Measurements from ENCODE around the gene ANTXR1. TPM values are rescaled to one million over a fixed set of nuclear protein-coding genes. Genes with fewer than 3 reads are reported as not detected.

The ANTXR1 gene
- total and polyA plus RNA-seq, 2 of the 8 experiments (the other 6 are each of a cell fraction or from before 2014, with no cell fraction given) = 15.8 to 44.3 TPM

DNA sequence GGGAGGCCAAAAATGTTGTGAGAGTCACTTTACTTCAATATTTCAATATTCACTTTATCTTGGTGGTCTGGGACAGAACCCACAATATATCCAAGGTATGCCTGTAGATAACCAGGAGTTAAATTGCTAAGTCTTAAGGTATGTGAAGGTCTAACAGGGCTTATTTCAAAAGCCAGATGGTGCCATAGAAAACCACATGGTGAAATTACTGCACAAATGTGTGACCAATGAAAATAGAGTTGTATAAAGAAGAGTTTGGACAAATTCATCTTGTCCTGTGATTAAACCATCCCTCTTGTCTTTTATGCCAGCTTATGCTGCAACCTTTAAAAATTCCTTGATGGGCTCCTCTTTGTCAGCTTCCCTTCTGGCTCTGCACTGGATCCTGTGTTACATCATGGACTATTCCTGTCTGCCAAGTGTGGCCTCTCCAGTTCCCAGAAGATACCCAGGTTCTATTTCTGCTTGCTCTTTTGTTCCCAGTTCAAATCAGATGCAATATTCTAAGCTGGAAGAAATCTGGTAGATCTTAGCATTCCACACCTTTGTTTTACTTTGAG is 46.8 kb downstream of the ANTXR1 start:
- FAIRE-seq (no peak), DNase-seq (ENCODE audit: low read depth in 1 of 2, low spot score in 2 of 2) (no peak)
- H4K5ac ChIP-seq (ENCODE audit: insufficient read length, low read depth, low read length) = no peak overlapping the region
- no peaks in the 10 kb centered on the region for H3K23me2 ChIP-seq (ENCODE audit: low read depth, low read length)
- H2BK20ac ChIP-seq (ENCODE audit: low read length) = no peak overlapping the region
- no peaks in the 10 kb centered on the region for H4K20me1 ChIP-seq (replicated peaks in 1 of 2; ENCODE audit: control insufficient read depth in 1 of 2, insufficient read depth in 2 of 2, low read length in 2 of 2)
- H4K91ac ChIP-seq (replicated peaks; ENCODE audit: insufficient read length, low read length) = no peak overlapping the region
- TF ChIP-seq, protein P1, sequence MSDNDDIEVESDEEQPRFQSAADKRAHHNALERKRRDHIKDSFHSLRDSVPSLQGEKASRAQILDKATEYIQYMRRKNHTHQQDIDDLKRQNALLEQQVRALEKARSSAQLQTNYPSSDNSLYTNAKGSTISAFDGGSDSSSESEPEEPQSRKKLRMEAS (IDR thresholded peaks at IDR 0.05) = no peak
- TF ChIP-seq SAP30 (IDR thresholded peaks at IDR 0.05; ENCODE audit: insufficient read depth, insufficient replicate concordance, low read length) (no peak), ZNF274 (IDR thresholded peaks at IDR 0.05; ENCODE audit: borderline replicate concordance, extremely low read depth, low read length) (no peak), KDM4A (IDR thresholded peaks at IDR 0.05; ENCODE audit: low read depth, low read length, severe bottlenecking) (no peak), JUND (IDR thresholded peaks at IDR 0.05; ENCODE audit: low read length) (no peak)
- H3K4me2 ChIP-seq (ENCODE audit: insufficient read depth in 1 of 2, low read depth in 2 of 2, low read length in 2 of 2) = no peak overlapping the region
- no peak overlapping the region for H2BK120ac ChIP-seq (replicated peaks; ENCODE audit: low read depth, low read length)
- no peak overlapping the region for H2BK5ac ChIP-seq (ENCODE audit: low read depth, low read length)
- no peak overlapping the region for H2BK12ac ChIP-seq (ENCODE audit: low read depth, low read length)
- no peak overlapping the region for H3K4me3 ChIP-seq (ENCODE audit: extremely low read depth in 1 of 4, insufficient read depth in 2 of 4, low read depth in 3 of 4, low read length in 4 of 4)
- ChIA-PET CTCF (ENCODE audit: partially characterized antibody) (interaction anchor here (1.1 kb wide), 1 partner anchor 15 kb away, joined by 3 read pairs; no protein-coding TSS in a partner anchor), POLR2A (ENCODE audit: partially characterized antibody) (interaction anchor here (0.6 kb wide), 1 partner anchor 322 kb away, joined by 3 read pairs; no protein-coding TSS in a partner anchor)
- H3K9ac ChIP-seq (replicated peaks in 1 of 4; ENCODE audit: extremely low read depth in 1 of 4, low read depth in 3 of 4, low read length in 3 of 4) = no peak overlapping the region
- H3K4me1 ChIP-seq (replicated peaks in 1 of 4; ENCODE audit: control insufficient read depth in 3 of 4, insufficient read depth in 4 of 4, low read length in 3 of 4) = no peaks in the 10 kb centered on the region
- H4K8ac ChIP-seq (ENCODE audit: extremely low read depth, insufficient read depth, low read length) = no peak overlapping the region
- H3K56ac ChIP-seq (replicated peaks; ENCODE audit: insufficient read length, low read depth, low read length) = no peak overlapping the region
- no peak overlapping the region for H2BK15ac ChIP-seq (ENCODE audit: low read length)
- H3K18ac ChIP-seq (ENCODE audit: extremely low read depth, low read length) = no peak overlapping the region
- no peak overlapping the region for H2AFZ ChIP-seq (ENCODE audit: low read length)
- no peaks in the 10 kb centered on the region for H3K9me3 ChIP-seq (ENCODE audit: insufficient read depth in 2 of 2, low read depth in 1 of 2, low read length in 1 of 2)
- no peak overlapping the region for H3K27ac ChIP-seq (ENCODE audit: low read depth, low read length)
- 0 out of 8 replicates have a peak, but pooled peaks cover 0 to 6% (median 0%) of the 10 kb centered on the region in 4 experiments for H3K36me3 ChIP-seq (ENCODE audit: control insufficient read depth in 2 of 4, insufficient read depth in 4 of 4, low read length in 3 of 4)
- no peak overlapping the region for H3K14ac ChIP-seq (ENCODE audit: insufficient read length)
- H3K27me3 ChIP-seq (replicated peaks in 1 of 4; ENCODE audit: control insufficient read depth in 3 of 4, extremely low read depth in 1 of 4, insufficient read depth in 3 of 4, low read length in 3 of 4) = no peaks in the 10 kb centered on the region
- H3K4ac ChIP-seq (replicated peaks; ENCODE audit: insufficient read length, low read depth, low read length) = no peak overlapping the region
- no peaks in the 10 kb centered on the region for H3K79me1 ChIP-seq (ENCODE audit: low read depth, low read length)
- H3K23ac ChIP-seq (ENCODE audit: insufficient read length) = no peak overlapping the region
- no peak overlapping the region for H2AK5ac ChIP-seq (ENCODE audit: low read depth, low read length)
- no peaks in the 10 kb centered on the region for H3K79me2 ChIP-seq (ENCODE audit: control insufficient read depth in 1 of 2, insufficient read depth in 2 of 2, low read length in 2 of 2)

Data from H1 (cell line).